Hematopoietic multipotent progenitor cell treated with erythropoietin and hydrocortisone succinate and interleukin-3 and kit ligand, for 17 days (in vitro differentiated cells): ENCODE results near the gene TRIM25.

Experiments used
- DNase-seq: peaks from one replicate; pipeline ENCODE4 v3.0.0-alpha.2; 2015; ENCODE audit warnings: low spot score

TRIM25 gene

GRCh38 chr17:56866076-56866475 is 47.8 kb downstream of the TRIM25 start:
- DNase-seq: no peak

GRCh38 chr17:56863974-56864373 is 49.9 kb downstream of the TRIM25 start:
- no peak for DNase-seq

GRCh38 chr17:56861899-56862298 is 52.0 kb downstream of the TRIM25 start:
- no peak for DNase-seq

GRCh38 chr17:56851008-56851407 is 62.8 kb downstream of the TRIM25 start:
- DNase-seq: no peak

GRCh38 chr17:56850591-56850990 is 63.3 kb downstream of the TRIM25 start:
- no peak for DNase-seq

- DNase-seq: no peak
Measured at GRCh38 chr17:56849131-56849530, 64.7 kb downstream of the TRIM25 start.

GRCh38 chr17:56847106-56847505 is 66.7 kb downstream of the TRIM25 start:
- no peak for DNase-seq

GRCh38 chr17:56845934-56846333 is 67.9 kb downstream of the TRIM25 start:
- no peak for DNase-seq

GRCh38 chr17:56842577-56842976 is 71.3 kb downstream of the TRIM25 start:
- no peak for DNase-seq

GRCh38 chr17:56838687-56839086 is 75.2 kb downstream of the TRIM25 start:
- no peak for DNase-seq
